Activated gamma-delta T cell treated with Interleukin-2 at 50 U/mL for 16 hours (primary cell): ENCODE measurements around the gene TTC7B.

Source experiments
- DNase-seq: peaks from one replicate; pipeline ENCODE4 v3.0.0-alpha.2; 2020

TTC7B gene

DNA sequence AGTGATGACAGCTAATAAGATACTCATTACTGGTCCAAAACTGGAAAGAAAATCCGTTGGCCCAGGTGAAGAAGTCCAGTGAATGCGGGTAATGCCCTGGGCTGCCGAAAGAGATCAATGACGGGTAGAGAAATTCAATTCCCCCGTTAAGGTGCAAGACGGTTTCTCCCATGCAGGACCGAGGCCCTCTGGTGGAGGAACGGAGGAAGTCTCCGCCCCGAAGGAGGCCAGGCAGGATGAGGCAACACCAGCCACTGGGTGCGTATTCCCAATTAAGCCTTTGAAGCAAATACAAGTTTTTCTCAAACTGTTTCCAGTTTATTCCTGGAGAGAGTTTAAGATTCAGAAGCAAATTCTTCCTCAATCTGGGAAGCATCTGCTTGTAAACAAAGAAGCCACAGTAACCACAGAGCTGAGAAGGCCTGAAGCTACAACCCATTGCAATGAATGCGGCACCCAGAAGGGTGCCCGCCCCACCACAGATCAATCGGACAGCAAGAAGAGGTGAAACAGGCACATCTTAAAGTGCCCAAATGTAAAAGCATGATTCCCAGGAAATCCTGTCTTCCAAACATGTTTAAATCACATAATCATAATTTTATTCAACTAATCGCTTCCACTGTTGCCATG lies 118.5 kb downstream of the TTC7B start:
- peak; percentile 74 for DNase-seq

DNA sequence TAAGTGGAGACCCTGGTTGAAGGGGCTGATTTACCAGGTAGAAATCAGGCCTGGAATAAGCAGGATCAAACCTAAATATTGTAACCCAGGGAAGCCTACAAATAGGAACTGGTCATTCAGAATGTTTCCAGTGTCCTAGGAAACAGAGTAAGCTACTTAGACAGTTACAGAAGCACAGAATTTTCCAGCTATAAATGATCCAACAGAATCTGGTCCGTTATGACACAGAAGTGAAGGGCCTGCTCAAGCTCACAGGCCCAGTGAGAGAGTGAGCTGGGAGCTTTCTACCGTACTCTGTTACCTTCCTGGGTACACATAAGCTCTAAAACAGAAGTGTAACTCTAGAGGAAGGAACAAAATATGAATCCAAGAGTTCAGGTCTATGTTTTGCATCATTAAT lies 119.1 kb downstream of the TTC7B start:
- DNase-seq, result no peak

DNA sequence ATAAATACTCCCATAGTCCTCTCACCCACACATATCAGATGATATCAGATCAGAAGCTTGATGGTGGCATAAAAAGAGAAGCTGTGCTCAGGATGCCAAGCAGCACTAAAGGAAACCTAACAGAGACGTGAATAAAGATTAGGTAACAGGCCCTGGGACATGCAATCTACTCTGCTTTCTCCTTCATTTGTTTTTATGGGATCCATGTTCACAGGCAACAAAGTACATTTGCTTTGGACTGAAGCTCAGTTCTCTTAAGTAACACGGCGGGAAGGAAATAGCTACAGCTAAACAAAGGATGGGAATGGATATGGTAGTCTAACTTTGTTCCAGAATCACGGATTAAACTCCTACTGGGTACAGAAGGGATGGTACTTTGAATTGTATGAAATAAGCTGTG lies 119.5 kb downstream of the TTC7B start:
- DNase-seq, result no peak

DNA sequence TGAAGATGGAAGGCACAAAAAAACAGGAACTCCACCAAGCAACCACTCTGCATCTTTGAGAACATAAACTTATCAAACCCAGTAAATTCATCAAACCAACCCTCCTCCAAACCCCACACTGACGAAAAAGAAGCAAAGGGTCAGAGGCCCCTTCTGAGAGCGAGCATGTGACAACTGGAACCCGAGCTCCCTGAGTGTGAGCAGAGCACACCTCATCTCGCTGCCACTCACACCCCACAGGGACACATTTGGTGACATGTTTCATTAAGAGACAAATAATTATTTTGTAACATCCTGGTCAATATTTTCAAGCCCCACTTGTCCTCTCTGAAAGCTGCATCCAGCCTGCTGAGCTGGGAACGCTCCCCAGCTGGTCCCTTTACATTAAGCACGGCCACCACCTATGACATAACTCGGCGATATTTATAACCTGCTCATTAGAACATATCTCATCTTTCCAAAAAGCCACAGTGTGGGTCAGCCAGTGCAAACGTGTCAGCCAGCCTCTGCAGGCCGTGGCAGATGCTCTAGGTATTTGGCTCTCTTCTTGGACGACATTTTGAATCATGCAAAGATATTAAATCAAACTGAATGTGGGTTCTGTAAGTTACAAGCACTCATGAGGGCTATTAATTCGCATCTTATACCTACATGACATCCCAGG lies 120.1 kb downstream of the TTC7B start:
- DNase-seq, result no peak

DNA sequence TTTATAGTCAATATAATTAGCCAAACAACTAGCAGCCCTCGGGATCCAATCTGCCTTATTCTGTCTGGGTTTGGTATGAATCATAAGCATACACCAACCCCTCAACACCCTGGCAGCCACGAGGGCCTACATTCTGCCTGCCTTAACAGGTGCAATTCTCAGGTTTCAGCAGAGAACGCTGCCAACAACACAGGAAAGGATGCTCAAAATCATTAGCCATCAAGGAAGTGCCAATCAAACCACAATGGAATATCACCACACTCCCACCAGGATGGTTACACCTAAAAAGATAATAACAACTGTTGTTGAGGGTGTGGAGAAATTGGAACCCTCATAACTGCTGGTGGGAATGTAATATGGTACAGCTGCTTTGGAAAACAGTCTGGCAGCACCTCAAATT lies 122.8 kb downstream of the TTC7B start:
- no peak for DNase-seq

DNA sequence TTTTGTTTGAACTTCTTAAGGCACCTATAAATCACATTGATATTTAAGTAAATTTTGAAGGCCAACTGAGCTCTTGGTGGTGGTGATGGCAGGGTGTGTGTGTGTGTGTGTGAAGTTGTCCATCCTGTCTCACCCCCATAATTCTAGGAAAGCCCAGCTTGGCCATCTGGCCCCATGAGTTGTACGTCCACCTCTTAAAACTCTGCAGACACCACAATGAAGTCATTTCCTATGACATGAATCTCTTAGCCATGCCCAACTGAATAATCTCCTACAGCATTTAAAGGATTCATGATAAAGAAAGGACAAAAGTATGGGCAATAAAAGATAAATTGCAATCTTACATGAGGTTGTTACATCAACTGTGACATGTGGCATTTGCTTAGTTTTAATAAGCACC lies 123.4 kb downstream of the TTC7B start:
- DNase-seq, result no peak

DNA sequence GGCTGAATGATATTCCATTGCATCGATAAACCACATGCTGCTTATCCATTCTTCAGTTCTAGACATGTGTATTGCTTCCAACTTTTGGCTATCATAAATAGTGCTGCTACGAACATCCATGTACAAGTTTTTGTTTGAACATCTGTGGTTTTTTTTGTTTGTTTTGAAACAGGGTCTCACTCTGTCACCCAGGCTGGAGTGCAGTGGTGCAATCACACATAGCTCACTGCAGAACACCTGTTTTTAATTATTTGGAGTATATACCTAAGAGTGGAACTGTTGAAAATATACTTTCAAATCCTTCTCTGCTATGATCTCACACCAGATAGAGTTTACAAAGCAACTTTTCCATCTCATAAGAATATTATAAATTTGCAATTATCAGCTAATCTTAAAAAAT lies 124.2 kb downstream of the TTC7B start:
- DNase-seq, result no peak

DNA sequence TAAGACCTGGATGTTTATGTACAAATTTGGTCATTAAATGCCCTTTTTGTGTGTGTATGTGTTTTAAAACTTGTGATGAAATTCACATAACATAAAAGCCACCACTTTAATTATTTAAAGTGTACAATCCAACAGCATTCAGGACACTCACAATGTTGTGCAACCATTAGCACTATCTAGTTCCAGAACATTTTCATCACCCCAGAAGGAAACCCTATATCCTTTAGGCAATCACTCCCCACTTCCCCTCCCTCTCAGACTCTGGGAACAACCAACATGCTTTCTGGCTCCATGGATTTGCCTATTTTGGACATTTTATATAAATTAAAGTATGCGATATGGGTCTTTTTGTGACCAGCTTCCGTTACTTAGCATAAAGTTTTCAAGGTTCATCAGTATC lies 124.6 kb downstream of the TTC7B start:
- DNase-seq, result no peak

DNA sequence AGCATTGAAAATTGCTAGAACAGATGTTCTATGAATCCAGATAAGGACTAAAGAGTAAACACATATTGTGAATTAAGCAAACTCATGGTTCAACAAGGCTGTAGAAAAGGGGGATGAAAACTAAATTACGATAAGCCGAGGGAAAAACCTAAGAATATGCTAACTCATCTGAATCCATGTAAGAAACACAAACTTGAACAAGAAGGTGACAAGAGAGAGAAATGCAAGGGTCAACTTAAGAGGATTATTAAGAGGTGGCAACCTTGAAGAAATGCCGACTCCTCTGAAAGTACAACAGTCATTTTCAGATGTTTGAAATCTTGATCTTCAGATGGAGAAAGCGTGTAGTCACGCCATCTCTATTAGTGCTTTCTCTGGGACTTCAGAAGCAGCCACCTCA lies 128.6 kb downstream of the TTC7B start:
- no peak for DNase-seq

DNA sequence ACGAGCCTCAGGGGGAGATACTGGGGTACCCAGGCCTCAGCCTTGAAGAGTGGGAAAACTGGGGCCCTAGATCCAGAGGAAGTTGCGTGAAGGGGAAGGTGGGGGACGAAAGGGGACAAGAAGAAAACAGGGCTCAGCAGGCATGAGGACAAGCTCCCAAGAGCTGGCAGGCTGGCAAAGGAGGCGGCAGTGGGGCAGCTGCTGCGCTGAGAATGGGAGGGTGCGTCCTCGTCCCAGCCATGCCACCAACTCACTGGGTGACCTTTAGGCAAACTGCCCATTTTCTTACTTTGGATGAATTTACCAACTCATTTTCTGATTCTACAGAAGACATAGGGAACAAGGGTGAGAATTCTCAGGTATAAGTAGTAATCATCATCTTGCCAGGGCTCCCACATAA lies 133.6 kb downstream of the TTC7B start:
- DNase-seq, result no peak

DNA sequence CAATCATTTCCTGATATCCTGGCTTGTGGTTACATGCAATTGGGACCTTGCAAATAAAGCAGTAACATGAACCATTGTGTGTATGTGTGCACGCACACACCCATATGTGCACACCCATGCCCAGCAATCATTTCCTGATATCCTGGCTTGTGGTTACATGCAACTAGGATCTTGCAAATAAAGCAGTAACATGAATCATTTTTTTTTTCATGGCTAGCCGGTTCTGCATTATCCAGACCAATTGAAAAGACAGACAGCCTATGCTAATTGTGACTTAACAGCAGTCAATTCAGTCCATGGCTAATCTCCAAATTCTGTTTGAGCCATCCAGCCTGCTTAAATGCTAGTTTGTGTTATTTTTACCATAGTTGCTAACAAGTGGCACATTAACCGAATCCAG lies 134.3 kb downstream of the TTC7B start:
- no peak for DNase-seq

DNA sequence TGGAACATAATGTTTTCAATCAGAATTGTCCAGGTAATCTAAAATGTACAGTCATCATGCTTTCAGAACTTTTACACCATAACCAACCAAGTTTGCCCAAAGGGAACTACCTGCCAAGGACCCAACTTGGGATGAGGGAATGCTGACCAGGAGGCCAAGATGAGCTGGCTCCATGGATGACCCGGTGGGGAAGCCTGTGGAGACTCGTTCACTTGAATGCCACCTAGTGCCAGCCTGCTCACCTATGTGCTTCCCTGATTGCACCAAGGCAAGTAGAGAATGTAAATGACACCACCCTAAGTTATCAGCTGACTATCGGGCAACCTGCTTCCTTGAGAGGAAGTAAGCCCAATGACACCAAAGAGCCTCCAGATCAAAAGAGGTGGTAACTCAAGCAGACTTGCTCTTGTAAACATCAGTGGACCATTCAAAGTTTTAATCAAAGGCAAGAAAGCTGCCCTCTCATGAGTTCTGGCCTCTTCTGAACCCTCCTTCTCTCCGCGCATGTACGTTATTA lies 137.3 kb downstream of the TTC7B start:
- no peak for DNase-seq

DNA sequence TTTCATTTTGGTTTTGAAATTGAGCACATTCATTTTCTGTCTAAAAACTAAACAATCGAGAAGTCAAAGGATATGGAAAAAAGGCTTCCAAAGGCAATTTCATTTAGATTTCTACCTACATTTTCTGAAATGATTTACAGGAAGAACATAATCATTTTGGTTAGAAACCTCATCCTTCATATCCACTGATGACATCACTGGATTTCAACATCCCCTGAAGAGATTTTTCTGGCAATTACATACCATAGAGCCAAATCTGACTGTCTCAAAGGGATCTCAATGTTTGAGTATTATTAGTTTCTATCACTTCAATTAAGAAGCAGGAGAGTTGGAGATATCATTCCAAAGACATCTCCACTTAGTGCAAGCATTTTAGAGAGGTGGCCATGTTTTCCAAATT lies 137.8 kb downstream of the TTC7B start:
- no peak for DNase-seq

DNA sequence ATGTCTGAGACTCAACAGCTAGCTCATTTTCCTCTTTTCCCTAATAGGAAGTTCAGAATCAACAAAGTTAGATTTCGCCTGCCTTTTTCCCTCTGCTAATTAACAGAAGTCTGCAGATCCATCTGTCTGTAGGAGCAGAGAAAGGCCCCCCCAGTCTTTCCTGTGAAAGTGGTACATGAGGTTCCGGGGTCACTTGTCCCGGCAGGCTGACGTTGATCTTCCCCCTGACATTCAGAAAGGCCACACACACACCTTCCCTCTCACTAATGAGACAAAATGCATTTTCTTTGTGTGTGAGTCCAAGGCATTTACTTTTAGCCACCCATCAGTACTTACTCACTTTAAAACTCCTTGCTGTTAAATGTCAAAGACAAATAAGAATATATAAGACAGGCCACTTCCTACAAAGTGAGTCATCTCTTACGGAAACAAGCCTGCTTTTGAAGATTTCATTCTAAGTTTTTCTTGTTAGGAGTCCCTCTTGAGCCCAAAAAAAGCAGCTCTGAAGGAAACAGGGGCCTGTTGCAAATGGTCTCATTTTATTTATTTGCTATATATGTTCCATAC lies 138.7 kb downstream of the TTC7B start:
- DNase-seq, result no peak

DNA sequence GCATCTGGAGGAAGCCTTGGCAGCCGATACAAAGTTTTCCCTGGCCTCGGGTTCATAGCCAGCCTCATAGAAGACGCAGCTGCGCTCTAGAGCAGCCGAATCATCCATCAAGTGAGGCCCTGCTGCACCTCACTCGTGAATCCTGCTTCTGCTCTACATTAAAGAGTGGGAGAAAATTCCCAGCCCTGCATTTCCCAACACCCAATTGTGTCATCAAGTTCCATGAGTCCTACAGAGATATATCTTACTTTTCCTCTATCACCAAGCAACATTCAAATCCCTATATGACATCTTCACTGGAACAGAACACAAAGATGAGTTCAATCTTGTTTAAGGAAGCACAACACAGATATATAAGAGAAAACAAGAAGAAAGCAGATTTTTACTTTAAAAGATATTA lies 139.3 kb downstream of the TTC7B start:
- no peak for DNase-seq

DNA sequence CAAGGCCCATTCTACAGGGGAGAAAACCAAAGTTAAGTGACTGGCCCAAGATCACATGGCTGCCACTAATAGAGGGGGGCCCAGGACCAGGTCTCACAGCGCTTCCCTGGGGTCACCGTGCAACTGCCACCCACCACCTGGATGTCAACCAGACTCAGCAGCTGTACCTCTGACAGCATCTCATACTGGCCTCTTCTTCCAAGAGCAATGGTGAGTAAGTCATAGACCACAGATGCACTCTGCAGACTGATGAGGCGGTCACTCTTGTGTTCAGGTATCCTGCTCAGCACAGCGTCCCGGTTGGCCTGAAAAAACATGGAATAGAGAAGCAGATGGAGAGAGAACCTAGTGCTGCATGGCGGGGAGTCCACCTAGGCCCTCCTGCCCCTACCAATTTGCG lies 139.9 kb downstream of the TTC7B start:
- DNase-seq, result no peak

DNA sequence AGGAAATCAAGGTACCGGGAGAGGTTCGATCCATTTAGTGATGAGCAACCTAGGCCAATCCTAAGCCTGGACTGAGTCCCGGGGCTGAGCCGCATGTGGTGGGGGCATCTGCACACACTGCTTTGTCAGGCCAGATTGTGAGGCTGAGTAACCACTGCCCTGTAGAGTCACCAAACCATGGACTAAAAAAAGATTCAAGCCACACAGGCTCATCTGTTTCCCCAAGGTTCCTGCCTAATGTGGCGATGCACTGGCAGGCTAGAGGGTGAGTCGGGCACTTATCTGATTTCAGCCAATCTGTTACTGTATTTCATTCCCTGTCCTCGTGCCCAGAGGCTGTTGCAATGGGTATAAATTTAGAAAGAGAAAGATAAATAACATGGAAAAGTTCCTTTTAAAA lies 140.8 kb downstream of the TTC7B start:
- no peak for DNase-seq

DNA sequence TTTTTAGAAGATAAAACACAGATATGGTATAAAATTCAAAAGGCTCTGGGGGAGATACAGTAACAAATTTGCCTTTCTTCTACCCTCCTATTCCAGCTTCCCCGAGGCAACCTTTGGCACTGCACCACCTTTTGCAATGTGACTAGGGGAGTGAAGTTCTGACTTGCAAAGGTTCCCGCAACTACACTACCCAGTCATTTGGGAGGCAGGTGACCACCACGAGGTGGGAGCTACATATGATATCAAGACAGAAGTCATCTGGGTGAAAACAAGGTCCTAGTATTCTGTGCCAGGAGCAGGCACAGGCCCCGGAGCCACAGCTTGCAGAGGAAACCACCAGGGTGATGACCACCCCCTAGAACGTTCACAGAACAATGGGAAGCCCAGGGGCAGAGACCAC lies 141.5 kb downstream of the TTC7B start:
- DNase-seq, result no peak

DNA sequence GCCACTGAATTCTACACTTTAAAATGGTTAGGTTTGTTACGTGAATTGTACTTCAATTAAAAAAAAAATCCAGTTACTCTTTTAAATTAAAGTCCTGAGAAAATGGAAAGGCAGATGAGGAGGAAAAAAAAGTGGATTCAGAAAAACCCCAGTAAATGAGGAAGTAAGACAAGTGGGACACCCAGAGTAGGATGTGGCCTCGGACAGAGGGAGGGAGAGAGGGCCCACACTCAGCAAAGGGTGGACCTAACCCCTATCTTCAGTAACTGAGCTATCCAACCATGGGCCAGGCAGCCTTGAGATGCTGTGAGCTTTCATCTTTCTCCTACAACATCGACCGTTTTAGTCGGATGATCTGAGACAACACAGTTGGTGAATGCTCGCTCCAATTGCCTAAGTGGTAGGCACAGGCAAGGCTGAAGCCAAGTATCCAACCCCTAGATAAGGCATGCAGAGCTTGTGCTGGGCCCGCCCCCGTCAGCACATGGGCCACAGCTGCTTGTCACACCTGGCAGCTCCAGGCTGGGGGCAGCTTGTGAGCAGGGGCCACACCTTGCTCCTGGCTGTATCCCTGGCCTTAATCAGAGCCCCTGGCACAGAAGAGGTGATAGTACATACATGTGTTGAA lies 142.1 kb downstream of the TTC7B start:
- no peak for DNase-seq

DNA sequence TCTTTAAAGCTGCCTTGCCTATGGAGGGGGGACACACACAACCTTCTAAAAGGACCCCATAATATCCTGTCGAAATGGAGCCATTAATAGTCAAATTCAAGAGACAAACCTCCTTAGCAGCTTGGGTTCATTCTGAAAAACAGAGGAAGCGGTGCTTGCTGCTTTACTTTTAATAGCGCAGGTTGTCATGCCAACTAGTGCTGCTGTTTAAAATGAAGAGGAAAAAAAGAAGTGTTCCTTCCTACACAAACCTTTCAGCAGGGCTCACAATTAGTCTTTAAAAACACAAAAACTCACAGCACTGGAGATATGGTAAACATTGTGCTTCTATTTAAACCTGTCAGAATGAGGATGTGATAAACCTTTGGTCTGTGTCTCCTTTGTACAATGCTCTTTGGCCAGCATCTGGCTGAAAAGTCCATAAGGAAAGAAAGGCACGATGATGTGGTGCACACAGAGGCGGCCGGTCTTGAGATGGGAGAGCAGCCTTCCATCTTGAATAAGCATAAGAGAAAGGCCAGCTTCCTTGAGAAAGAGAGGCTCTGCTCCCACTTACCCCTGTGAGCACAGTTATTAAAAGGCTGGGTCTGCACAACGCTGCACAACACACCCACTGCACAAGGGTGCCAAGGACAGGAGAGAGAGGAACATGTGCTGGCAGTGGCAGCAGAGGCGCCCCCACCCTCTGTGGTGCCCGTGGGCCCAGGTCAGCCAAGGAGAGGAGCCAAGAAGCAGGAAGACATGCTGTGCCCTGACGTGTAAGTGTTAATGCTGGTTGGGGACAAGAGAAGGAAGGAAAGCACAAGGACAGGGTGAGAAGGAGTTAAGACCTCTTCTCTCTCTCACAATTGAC lies 144.6 kb downstream of the TTC7B start:
- no peak for DNase-seq

DNA sequence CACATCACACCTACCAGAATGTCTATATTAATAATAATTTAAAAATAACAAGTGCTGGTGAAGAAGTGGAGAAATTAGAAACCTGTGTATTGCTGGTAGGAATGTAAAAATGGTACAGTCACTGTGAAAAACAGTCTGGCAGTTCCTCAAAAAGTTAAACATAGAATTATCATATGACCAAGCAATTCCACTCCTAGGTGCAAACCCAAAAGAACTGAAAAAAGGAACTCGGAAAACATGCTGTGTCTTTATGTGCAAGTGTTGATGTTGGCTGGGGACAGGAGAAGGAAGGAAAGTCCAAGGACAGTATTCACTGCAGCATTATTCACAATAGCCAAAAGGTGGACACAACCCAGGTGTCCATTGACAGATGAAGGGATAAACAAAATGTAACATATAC lies 146.5 kb downstream of the TTC7B start:
- DNase-seq, result no peak

DNA sequence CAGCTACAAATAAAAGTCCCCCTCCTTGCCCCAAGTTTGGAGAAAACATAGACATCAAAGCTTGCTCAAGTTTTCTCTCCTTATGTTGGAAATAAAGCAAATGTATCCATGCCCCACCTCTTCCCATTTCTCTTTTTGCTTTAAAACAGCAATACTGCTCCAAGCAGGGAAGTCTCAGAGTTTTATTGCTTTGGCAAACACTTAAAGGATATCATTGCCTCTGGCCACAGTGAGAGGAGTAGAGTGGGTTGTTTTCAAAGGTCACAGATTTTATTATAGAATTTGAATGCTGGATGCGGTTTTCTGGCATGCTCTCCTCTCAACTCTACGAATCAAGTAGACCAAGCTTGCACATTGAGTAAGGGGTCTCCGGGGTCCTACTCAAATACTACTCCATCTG lies 149.7 kb downstream of the TTC7B start:
- DNase-seq, result no peak

DNA sequence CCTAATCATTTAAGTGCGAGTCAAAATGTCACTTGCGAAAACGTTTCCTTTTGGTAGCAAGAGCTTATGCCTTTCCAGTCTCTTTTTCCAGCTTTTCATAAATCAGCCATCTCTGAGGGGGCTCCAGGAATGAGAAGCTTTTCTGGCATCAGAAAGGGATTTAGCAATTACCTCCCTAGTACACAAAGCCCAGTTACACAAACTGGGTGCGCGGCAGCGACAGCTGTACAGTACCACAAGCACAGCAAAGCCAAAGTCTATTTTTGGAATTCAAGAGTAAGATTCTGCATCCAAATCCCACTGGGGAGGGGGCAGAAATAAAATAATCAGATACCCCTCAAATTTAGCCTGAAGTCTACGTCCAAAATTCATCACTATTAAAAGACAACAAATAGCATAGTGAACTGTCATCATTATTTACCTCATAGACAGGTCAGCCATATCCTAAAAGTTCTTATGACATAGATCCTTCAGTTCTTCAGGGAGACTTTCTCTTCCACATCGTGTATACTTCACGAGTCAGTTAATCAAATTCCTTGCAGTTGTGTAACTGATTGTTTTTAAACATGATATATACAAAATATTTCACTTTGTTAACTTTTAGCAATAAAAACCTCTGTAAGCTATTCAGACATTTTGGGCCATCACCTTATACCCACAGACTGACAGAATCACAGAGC lies 150.8 kb downstream of the TTC7B start:
- no peak for DNase-seq
